Mesenteric fat pad (tissue), 1 donor: ENCODE measurements around the gene CLEC4A. TPM values are rescaled to one million over a fixed set of nuclear protein-coding genes. Genes with fewer than 3 reads are reported as not detected.

ENCODE experiments used
- total RNA-seq: library from RNA; stranded (reverse); fragmentation: NEBNext Ultra II Directional; extraction: Animal tissue kit (Norgen Biotek cat#: 25700); gene quantifications from one replicate; pipeline ENCODE4 v1.2.1, GENCODE V29; 2021
- donor health status: DM: yes; HTN: yes; CAD: no.

CLEC4A gene
- total RNA-seq, 1 donor from 2014 or later = 3.5 TPM

Other genes with a start within 250 kb of the CLEC4A start
- gene SLC2A3, start 187.4 kb upstream of the CLEC4A start, total RNA-seq = 238 TPM
- 16.4 TPM for gene FOXJ2, start 90.9 kb upstream of the CLEC4A start, total RNA-seq
- gene C3AR1, start 57.3 kb upstream of the CLEC4A start, total RNA-seq = 53.1 TPM
- gene NECAP1, start 41.3 kb upstream of the CLEC4A start, total RNA-seq = 23.6 TPM
- not detected for gene ZNF705A, start 33.4 kb downstream of the CLEC4A start, total RNA-seq
- gene FAM90A1, start 104.0 kb downstream of the CLEC4A start, total RNA-seq = 0.48 TPM